ENCODE measurements around the gene RXYLT1.

Gene RXYLT1

DNA sequence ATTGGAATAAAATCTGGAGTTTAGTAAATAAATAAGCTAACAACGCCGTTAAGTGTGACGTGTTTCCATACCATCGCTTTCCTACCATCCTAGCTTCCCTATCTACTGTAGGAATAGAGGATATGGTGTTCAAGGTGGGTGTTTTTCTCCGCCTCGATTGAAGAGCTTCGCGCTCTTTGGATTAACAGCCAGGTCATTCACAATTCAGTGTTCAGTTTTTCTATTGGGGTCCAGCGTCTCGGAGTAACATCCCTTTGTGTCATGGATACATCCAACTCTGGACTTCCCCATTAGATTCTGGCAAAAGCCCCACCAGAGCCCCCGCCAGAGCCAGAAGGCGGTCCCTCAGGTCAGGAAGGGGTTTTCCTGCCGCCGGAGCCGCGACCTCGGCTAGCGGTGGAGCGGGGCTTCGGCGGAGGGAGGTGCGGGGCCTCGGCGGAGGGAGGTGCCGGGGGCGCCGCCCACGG, 63.6 kb downstream of the RXYLT1 start:
- no peak for DNase-seq (ENCODE audit: low read depth in 3 of 3)

DNA sequence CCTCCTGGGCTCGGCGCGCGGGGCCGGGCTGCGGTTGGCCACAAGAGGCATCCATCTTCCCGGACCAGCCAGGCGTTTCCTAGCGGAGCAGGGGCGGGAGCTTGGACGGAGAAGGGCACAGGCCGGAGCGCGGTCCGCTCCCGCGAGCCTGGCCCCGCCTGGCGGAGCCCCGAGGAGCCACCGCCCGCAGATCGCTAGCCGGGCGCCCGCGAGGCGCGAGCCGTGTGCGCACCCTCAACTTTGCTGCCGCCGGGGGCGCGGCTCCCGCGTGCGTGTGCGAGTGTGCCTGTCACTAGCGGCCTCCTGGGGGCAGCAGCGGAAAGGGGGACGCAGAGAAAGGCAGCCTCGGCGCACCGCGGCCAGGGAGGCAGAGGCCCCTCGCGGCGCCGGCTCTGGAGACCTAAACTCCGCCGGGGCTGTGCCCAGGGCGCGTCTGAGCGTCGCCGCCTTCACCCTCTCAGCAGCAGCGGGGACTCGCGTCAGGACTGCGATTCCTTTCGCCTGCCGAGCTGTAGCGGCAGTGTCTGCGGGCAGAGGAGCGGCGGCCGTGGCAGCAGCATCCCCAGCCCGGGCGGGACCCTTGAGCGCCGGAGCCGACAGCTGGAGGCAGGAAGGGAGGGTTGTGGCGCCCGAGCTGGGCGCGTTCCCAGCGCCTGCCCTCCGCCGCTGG, 64.1 kb downstream of the RXYLT1 start:
- DNase-seq (ENCODE audit: low read depth in 3 of 3), result peak; percentile 52 to 67 (median 65)

DNA sequence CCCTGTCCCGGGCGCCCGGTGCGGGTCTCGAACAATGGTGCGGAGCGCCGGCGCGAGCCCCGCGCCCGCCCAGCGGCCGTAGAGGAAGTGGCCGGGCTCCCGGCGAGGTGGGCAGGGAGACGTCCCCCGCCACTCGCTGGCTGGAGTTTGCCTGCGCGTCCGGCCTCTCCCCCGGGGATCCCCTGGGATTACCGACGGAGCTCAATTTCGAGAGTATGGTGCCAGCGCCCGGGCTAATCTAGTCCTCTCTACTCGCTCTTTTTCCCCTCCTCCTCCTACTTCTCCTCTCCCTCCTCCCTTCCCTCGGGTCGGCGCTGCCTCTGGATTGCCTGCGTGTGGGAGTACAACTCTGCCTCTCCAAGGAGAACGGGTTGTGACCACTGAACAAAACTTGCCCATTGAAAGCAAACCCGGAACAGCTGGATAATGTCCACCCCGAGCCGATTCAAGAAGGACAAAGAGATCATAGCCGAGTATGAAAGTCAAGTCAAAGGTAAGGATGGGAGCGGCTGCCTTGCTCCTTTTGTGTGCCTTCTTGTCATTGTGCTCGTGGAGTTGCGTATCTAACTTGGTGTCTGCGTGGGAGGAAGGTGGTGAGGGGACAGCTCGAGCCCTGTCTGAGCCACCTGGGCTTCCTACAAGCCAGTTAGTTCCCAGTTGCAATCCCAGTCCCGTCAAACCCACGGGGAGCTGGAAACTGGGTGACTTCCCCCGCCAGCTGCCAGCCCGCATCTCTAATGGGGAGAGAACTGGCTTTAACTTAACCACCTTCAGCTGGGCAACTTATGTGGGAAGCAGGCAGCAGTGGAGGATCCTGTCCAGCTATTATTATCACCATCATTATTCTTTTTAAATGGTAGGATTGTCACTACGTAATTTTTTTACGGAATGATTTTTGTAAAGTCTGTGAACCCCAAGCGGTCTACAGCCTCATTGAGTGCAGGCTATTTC, 65.0 kb downstream of the RXYLT1 start, which contains the start of gene SRGAP1:
Gene SRGAP1 (plus strand): TSS at position 310 of the 951 bp plus-strand sequence. CDS start 117 bp downstream, at position 427.
- DNase-seq (ENCODE audit: low read depth in 3 of 3), result no peak

DNA sequence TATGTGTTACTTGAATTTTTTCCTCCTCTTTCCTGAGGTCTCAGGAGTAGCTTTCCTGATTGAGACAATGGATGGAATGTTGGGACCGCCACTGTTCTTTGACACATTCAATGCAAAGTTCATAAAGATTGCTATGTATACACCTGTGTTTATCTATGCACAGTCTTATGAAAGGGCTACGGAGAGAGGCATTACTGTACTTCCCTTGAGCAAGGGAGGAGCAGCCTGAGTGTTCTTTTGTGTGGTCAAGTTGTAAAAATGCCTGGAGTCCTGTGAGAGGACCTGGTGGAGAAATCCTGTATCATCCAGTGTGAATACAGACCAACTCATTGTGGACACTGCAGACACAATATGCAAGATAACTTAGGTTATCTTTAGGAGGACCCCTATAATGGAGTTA, 66.0 kb downstream of the RXYLT1 start:
- DNase-seq (ENCODE audit: low read depth in 3 of 3), result no peak

DNA sequence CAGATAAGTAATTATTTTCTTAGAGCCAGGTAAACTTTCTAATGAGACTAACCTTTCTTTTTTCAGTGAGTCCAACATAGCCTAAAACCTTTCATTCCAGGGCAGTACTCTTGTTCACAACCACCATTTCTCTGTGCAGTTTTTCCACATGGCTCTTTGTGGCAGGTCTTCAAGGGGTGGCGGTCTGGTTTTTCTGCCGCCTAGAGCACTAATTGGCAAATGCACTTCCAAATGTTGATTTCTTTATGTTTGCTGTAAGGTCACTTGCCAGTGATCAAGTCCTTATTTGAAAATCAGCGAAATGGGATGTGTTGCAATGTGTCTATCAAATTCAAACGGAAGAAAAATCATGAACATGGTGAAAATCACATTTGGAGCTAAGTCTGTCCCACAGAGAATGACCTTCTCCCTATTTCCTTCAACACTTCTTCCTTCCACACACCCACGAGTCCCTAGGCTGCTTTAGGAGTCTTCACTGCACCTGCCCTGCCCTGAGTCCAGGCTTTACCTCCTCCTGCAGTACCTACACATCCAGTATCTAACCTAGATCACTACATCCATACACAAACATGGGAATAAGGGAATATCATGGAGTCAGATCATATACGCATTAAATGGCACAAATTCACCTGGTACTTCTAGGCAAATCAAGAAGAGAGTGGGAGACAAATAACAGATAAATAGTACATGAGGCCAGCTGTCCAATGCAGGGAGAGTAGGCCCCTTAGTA, 66.7 kb downstream of the RXYLT1 start:
- DNase-seq (ENCODE audit: low read depth in 3 of 3), result no peak

DNA sequence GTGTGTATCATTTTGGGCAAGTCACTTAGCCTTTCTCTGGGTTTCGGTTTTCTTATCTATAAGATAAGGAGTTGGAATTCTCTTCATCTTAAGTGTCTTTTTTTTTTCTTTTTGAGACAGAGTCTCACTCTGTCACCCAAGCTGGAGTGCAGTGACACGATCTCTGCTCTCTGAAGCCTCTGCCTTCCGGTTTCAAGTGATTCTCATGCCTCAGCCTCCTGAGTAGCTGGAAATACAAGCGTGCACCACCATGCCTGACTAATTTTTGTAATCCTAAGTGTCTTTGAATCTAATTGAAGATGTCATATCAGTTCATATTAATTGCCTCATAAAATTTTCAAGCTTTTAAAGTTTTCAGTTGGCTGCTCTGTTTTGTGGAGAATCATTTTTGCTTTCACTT, 68.7 kb downstream of the RXYLT1 start:
- no peak for DNase-seq (ENCODE audit: low read depth in 3 of 3)

DNA sequence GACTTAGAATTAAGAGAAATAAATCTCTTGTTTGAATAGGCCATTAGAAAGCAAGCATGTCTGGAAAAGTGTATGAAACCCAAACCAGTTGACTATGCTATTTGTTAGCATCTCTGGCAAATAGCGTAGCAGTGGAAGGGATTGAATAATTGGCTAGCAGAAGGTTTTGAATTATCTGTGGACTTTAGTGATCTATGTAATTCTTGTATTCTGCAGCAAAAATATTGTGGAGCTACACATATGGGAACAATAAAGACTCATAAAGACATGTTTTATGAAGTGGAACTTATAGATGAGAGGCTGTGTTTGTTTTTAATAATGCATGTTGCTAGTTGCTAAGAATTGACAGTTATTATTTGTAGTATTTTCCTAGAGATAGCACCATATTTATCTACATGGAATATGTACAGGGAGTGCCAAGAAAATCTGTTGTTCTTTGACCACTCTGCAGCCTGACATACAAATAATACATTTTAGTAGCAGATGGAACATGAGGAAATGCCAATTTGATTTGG, 69.5 kb downstream of the RXYLT1 start:
- DNase-seq (ENCODE audit: low read depth in 3 of 3), result no peak

DNA sequence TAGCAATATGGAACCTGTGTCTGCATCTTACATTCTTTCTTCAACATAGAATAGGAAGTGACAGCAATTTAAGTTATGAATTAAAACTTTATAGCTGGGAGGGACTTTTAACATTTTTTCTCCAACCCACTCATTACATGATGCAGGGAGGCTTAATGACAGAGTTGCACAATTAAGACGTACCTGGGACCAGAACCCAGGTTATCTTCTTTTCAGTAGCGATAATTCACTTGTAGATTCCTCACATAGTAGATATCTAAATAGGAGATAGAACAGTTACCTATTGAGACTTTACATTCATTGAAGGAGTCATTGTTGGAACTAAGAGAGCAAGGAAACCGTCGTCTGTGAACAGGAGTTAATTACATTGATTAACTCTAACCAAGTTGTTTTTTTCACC, 69.9 kb downstream of the RXYLT1 start:
- DNase-seq (ENCODE audit: low read depth in 3 of 3), result no peak

DNA sequence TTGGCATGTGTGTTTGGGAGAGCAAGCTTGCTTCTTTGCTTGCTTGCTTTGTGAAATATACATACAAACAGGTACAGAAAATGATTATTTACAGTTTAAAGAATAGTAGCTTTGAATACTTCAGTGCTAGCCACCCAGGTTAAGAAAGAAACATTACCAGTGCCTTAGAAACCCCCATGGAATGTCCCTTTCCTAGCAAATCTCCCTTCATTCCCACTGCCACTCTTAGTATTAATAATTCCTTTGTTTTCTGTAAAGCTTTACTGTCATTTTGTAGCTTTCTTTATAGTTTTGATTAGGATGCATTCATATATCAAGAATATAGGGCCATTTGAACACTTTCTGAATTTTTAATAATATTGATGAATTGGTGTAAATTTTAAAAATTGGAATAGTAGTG, 74.3 kb downstream of the RXYLT1 start:
- DNase-seq (ENCODE audit: low read depth in 3 of 3), result no peak

DNA sequence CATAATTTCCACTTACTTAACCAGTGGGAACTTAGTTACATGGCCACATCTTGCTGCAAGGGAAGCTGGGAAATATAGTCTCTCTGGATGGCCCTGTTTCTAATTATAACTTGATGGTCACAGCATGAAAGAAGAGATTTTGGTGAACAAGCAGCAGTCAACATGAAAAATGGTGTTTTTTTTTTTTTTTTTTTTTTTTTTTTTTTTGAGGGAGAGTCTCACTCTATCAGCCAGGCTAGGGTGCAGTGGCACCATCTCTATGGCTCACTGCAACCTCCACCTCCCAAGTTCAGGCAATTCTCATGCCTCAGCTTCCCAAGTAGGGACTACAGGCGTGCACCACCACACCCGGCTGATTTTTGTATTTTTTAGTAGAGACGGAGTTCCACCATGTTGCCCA, 75.6 kb downstream of the RXYLT1 start:
- DNase-seq (ENCODE audit: low read depth in 3 of 3), result no peak

DNA sequence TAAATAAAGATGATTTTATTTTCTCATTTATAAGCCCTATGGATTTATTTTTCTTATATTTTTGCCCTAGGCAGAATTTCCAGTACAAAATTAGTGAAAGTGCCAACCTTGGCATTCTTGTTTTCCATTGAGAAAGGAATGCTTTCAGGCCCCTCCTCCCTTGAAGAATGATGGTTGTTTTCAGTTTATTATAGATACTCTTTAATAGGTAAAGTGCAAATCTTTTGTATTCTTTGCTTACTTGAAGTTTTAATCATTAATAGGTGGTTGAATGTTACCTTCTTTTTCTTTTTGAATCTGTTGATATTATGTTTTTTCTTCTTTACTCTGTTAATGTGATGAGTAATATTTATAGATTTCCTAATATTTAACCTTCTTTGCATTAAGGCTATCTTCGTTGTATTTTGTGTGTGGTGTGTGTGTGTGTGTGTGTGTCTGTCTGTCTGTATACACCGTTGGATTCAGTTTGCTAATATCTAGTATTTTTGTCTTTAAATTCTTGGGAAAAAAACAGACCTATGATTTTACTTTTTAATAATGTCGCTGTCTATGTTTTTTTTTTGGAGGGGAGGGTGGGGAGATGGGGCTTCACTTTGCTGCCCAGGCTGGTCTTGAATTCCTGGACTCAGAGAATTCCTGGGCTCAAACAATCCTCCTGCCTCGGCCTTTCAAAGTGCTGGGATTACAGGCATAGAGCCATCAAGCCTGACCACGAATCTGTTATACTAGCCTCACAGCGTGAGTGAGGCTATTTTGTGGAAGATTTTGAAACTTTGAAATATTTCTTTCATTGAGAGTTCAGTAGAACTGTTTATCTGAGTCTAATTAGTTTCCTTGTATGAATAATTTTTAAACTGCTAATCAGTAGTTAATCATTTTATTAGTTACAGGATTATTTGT, 78.3 kb downstream of the RXYLT1 start:
- DNase-seq (ENCODE audit: low read depth in 3 of 3), result no peak
